ENCODE data around the gene GTPBP4. TPM values are rescaled to one million over a fixed set of nuclear protein-coding genes. Genes with fewer than 3 reads are reported as not detected.
A peak's percentile ranks its signal among the peaks of the same experiment; 100 is the strongest.
"Not testable (repeated sequence)": the region's sequence is repeated elsewhere in the genome, so short reads cannot be mapped to it uniquely, and the experiment has no call there.

Gene GTPBP4
- total RNA-seq, 1 donor from 2014 or later, result 14.1 TPM

DNA sequence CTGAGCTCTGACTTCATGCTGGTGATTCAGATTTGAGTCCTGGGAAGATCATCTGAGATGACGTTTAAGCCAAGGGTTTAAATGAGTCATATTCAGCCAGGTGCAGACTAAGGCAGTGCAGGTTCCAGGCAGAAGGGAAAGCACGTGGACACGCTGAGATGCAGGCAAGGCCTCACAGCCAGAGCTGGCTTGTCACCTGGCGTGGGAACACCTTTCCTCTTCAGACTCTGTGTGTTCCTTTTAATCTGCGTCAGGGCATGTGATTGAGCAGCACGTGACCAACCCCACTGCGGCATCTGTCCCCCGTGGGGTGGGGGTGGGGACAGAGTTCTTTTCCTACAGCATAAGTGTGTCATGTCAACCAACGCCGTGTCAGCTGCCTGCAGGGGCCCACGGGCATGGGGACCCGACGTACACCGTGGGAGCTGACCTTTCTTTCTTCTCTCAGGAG, 48.1 kb downstream of the GTPBP4 start:
- no peaks in the 10 kb centered on the region for H3K9me3 ChIP-seq (ENCODE audit: control insufficient read depth in 3 of 3, low read length in 3 of 3)
- H3K9ac ChIP-seq (ENCODE audit: low read depth in 1 of 3, low read length in 3 of 3), result peak overlapping the region in 1 of 3 donors; percentile 17
- no peak overlapping the region for H3K4me3 ChIP-seq (ENCODE audit: low read length in 3 of 3)
- H3K36me3 ChIP-seq (ENCODE audit: control insufficient read depth in 3 of 3, insufficient read depth in 3 of 3, low read length in 3 of 3), result peaks cover 2 to 20% (median 7%) of the 10 kb centered on the region in 3 donors
- H3K4me1 ChIP-seq (ENCODE audit: control insufficient read depth in 3 of 3, insufficient read depth in 3 of 3, low read length in 3 of 3), result peaks cover 29 to 42% (median 42%) of the 10 kb centered on the region in 3 donors
- H3K27ac ChIP-seq (ENCODE audit: low read depth, low read length), result peak overlapping the region; percentile 92
- no peaks in the 10 kb centered on the region for H3K27me3 ChIP-seq (ENCODE audit: control insufficient read depth in 3 of 3, insufficient read depth in 3 of 3, low read length in 3 of 3)

DNA sequence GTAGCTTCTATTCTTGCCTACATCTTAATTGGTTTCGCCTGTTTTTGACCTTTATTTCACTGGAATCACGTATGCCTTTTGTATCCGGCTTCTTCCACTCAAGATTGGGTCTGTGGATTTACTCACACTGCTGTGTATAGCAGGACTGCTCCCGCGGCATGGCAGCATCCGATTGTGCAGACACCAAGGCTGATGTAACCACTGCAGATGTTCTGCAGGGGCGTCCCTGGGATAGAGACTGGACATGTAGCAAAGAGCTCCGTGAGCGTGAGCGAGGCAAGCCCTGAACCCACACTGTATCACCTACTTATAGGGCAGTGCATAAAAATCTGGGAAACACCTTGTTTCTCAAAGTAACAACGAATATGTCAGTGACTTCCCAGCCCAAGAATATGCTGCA, 48.9 kb downstream of the GTPBP4 start:
- Histone ChIP-seq H3K9me3 (ENCODE audit: control insufficient read depth in 3 of 3, low read length in 3 of 3) (no peaks in the 10 kb centered on the region), H3K4me3 (ENCODE audit: low read length in 3 of 3) (no peak overlapping the region), H3K9ac (ENCODE audit: low read depth in 1 of 3, low read length in 3 of 3) (no peak overlapping the region), H3K27ac (ENCODE audit: low read depth, low read length) (no peak overlapping the region), H3K27me3 (ENCODE audit: control insufficient read depth in 3 of 3, insufficient read depth in 3 of 3, low read length in 3 of 3) (no peaks in the 10 kb centered on the region), H3K36me3 (ENCODE audit: control insufficient read depth in 3 of 3, insufficient read depth in 3 of 3, low read length in 3 of 3) (peaks cover 2 to 20% (median 7%) of the 10 kb centered on the region in 3 donors), H3K4me1 (ENCODE audit: control insufficient read depth in 3 of 3, insufficient read depth in 3 of 3, low read length in 3 of 3) (peaks cover 29 to 42% (median 42%) of the 10 kb centered on the region in 3 donors)

DNA sequence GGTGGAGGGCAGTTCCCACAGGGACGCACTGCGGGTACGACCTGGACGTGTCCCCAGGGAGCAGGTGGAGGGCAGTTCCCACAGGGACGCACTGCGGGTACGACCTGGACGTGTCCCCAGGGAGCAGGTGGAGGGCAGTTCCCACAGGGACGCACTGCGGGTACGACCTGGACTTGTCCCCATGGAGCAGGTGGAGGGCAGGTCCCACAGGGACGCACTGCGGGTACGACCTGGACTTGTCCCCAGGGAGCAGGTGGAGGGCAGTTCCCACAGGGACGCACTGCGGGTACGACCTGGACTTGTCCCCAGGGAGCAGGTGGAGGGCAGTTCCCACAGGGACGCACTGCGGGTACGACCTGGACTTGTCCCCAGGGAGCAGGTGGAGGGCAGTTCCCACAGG, 50.5 kb downstream of the GTPBP4 start:
- peaks cover 35 to 45% (median 43%) of the 10 kb centered on the region in 3 donors for H3K4me1 ChIP-seq (ENCODE audit: control insufficient read depth in 3 of 3, insufficient read depth in 3 of 3, low read length in 3 of 3)
- H3K27me3 ChIP-seq (ENCODE audit: control insufficient read depth in 3 of 3, insufficient read depth in 3 of 3, low read length in 3 of 3); H3K9ac ChIP-seq (ENCODE audit: low read depth in 1 of 3, low read length in 3 of 3); H3K9me3 ChIP-seq (ENCODE audit: control insufficient read depth in 3 of 3, low read length in 3 of 3); H3K27ac ChIP-seq (ENCODE audit: low read depth, low read length); H3K4me3 ChIP-seq (ENCODE audit: low read length in 3 of 3): not testable (repeated sequence)
- peaks cover 7 to 29% (median 12%) of the 10 kb centered on the region in 3 donors for H3K36me3 ChIP-seq (ENCODE audit: control insufficient read depth in 3 of 3, insufficient read depth in 3 of 3, low read length in 3 of 3)

DNA sequence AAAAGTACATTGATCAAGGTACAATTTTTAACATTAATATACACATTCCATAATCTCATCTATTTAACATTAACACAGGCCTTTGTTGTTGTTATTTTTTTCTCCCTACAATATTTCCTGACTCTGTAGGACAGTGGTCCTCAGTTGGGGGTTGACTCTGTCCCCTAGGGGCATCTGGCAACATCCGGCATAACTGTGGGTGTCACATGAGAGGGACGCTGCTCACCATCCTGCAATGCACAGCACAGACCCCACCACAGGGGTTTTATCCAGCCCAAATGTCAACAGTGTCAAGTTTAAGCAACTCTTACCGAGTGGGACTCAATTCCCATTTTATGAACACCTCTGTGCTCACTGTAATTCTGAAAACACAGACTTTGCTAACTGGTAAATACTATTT, 51.9 kb downstream of the GTPBP4 start:
- H3K27ac ChIP-seq (ENCODE audit: low read depth, low read length), result no peak overlapping the region
- H3K9me3 ChIP-seq (ENCODE audit: control insufficient read depth in 3 of 3, low read length in 3 of 3), result no peaks in the 10 kb centered on the region
- H3K27me3 ChIP-seq (ENCODE audit: control insufficient read depth in 3 of 3, insufficient read depth in 3 of 3, low read length in 3 of 3), result no peaks in the 10 kb centered on the region
- peaks cover 7 to 29% (median 12%) of the 10 kb centered on the region in 3 donors for H3K36me3 ChIP-seq (ENCODE audit: control insufficient read depth in 3 of 3, insufficient read depth in 3 of 3, low read length in 3 of 3)
- H3K9ac ChIP-seq (ENCODE audit: low read depth in 1 of 3, low read length in 3 of 3), result no peak overlapping the region
- peaks cover 32 to 48% (median 46%) of the 10 kb centered on the region in 3 donors for H3K4me1 ChIP-seq (ENCODE audit: control insufficient read depth in 3 of 3, insufficient read depth in 3 of 3, low read length in 3 of 3)
- no peak overlapping the region for H3K4me3 ChIP-seq (ENCODE audit: low read length in 3 of 3)

DNA sequence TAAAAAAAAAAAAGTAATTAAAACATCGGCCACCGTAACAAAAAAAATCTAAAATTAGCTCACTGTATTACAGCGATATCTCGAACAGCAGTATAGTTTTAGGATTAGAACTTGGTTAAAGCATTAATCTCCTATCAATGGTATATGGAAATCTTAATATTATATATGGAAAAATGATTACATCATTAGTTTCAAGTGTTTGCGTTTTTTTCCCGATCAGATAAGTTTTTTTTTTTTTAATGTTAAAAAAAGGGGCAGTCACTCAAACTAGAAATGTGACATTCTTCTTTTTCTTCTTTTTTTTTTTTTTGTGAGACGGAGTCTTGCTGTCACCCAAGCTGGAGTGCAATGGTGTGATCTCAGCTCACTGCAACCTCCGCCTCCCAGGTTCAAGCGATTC, 53.3 kb downstream of the GTPBP4 start:
- Histone ChIP-seq H3K36me3 (ENCODE audit: control insufficient read depth in 3 of 3, insufficient read depth in 3 of 3, low read length in 3 of 3) (peaks cover 7 to 29% (median 12%) of the 10 kb centered on the region in 3 donors), H3K4me1 (ENCODE audit: control insufficient read depth in 3 of 3, insufficient read depth in 3 of 3, low read length in 3 of 3) (peaks cover 20 to 45% (median 36%) of the 10 kb centered on the region in 3 donors), H3K27ac (ENCODE audit: low read depth, low read length) (no peak overlapping the region), H3K9me3 (ENCODE audit: control insufficient read depth in 3 of 3, low read length in 3 of 3) (no peaks in the 10 kb centered on the region), H3K9ac (ENCODE audit: low read depth in 1 of 3, low read length in 3 of 3) (no peak overlapping the region), H3K4me3 (ENCODE audit: low read length in 3 of 3) (no peak overlapping the region), H3K27me3 (ENCODE audit: control insufficient read depth in 3 of 3, insufficient read depth in 3 of 3, low read length in 3 of 3) (no peaks in the 10 kb centered on the region)

DNA sequence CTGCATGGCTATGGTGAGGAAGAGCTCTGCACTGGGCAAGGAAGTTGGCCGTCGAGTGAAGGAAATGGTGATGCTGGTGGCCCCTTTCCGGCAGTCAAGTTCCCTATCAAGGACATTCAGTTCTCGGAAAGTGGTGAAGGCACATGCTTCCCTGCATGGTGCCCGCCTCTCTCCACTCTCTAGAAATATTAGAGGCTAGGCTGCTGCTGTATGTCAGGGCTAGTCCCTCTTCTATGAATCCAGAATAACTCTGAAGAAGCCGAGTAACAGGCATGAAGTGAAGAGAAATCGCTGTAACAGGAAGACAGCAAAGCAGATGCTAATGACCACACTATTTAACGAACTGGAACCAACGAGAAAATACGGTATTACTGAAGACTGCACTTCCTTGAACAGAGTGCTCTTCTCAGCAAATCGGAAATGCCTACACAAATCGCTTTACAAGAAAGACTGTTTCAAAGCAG, 55.3 kb downstream of the GTPBP4 start:
- Histone ChIP-seq H3K9ac (ENCODE audit: low read depth in 1 of 3, low read length in 3 of 3) (peak overlapping the region in 2 of 3 donors; percentile 63 to 64), H3K27me3 (ENCODE audit: control insufficient read depth in 3 of 3, insufficient read depth in 3 of 3, low read length in 3 of 3) (no peaks in the 10 kb centered on the region), H3K36me3 (ENCODE audit: control insufficient read depth in 3 of 3, insufficient read depth in 3 of 3, low read length in 3 of 3) (peaks cover 12 to 19% (median 14%) of the 10 kb centered on the region in 3 donors), H3K4me1 (ENCODE audit: control insufficient read depth in 3 of 3, insufficient read depth in 3 of 3, low read length in 3 of 3) (peaks cover 27 to 46% (median 33%) of the 10 kb centered on the region in 3 donors), H3K27ac (ENCODE audit: low read depth, low read length) (peak overlapping the region; percentile 62), H3K9me3 (ENCODE audit: control insufficient read depth in 3 of 3, low read length in 3 of 3) (no peaks in the 10 kb centered on the region), H3K4me3 (ENCODE audit: low read length in 3 of 3) (peak overlapping the region in 2 of 3 donors; percentile 0 to 1)

DNA sequence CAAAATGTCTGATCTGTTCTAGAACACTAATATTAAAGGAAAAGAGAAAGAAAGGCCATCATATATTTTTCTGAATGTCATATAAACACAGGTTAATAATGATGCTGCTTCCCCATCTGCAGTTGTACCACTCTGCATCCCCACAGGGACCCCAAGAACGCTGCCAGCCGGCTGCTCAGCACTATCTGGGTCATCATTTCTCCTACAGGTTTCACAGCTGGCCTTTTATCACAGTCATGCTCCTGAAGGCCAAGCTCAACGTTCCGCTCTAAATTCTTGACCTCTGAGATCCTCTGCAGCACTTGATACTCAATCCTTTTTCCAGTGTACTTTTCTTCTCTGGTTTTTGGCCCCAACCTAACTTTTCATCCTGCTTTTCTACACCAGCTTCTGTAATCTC, 55.9 kb downstream of the GTPBP4 start:
- H3K9ac ChIP-seq (ENCODE audit: low read depth in 1 of 3, low read length in 3 of 3), result peak overlapping the region in 1 of 3 donors; percentile 1
- H3K4me3 ChIP-seq (ENCODE audit: low read length in 3 of 3), result peak overlapping the region in 1 of 3 donors; percentile 1
- peaks cover 12 to 19% (median 14%) of the 10 kb centered on the region in 3 donors for H3K36me3 ChIP-seq (ENCODE audit: control insufficient read depth in 3 of 3, insufficient read depth in 3 of 3, low read length in 3 of 3)

DNA sequence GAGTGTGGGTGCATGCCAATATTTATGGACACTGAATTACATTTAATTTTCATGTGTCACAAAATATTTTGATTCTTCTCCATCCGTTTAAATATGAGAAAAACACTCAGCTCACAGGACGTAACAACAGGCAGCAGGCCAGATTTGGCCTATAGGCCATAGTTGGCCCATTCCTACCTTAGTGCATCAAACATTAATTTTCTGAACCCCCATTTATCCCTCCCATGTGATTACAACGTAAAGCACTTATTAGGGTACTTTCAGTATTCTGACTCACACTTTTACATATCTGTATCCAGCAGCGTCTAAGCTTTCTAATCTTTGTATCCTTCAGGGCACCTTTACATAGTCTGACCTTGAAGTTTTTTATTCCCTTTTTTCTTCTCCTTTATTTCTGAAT, 56.7 kb downstream of the GTPBP4 start:
- H3K4me1 ChIP-seq (ENCODE audit: control insufficient read depth in 3 of 3, insufficient read depth in 3 of 3, low read length in 3 of 3), result peaks cover 27 to 43% (median 28%) of the 10 kb centered on the region in 3 donors
- H3K27me3 ChIP-seq (ENCODE audit: control insufficient read depth in 3 of 3, insufficient read depth in 3 of 3, low read length in 3 of 3), result no peaks in the 10 kb centered on the region
- peak overlapping the region in 1 of 3 donors; percentile 35 for H3K9ac ChIP-seq (ENCODE audit: low read depth in 1 of 3, low read length in 3 of 3)
- peak overlapping the region in 1 of 3 donors; percentile 22 for H3K4me3 ChIP-seq (ENCODE audit: low read length in 3 of 3)
- peaks cover 12 to 18% (median 14%) of the 10 kb centered on the region in 3 donors for H3K36me3 ChIP-seq (ENCODE audit: control insufficient read depth in 3 of 3, insufficient read depth in 3 of 3, low read length in 3 of 3)
- no peaks in the 10 kb centered on the region for H3K9me3 ChIP-seq (ENCODE audit: control insufficient read depth in 3 of 3, low read length in 3 of 3)
- H3K27ac ChIP-seq (ENCODE audit: low read depth, low read length), result peak overlapping the region; percentile 62

More for the DNA sequence above, 55.9 kb downstream of the GTPBP4 start:
- H3K27me3 ChIP-seq (ENCODE audit: control insufficient read depth in 3 of 3, insufficient read depth in 3 of 3, low read length in 3 of 3), result no peaks in the 10 kb centered on the region
- peaks cover 27 to 43% (median 32%) of the 10 kb centered on the region in 3 donors for H3K4me1 ChIP-seq (ENCODE audit: control insufficient read depth in 3 of 3, insufficient read depth in 3 of 3, low read length in 3 of 3)
- H3K9me3 ChIP-seq (ENCODE audit: control insufficient read depth in 3 of 3, low read length in 3 of 3), result no peaks in the 10 kb centered on the region
- peak overlapping the region; percentile 62 for H3K27ac ChIP-seq (ENCODE audit: low read depth, low read length)

DNA sequence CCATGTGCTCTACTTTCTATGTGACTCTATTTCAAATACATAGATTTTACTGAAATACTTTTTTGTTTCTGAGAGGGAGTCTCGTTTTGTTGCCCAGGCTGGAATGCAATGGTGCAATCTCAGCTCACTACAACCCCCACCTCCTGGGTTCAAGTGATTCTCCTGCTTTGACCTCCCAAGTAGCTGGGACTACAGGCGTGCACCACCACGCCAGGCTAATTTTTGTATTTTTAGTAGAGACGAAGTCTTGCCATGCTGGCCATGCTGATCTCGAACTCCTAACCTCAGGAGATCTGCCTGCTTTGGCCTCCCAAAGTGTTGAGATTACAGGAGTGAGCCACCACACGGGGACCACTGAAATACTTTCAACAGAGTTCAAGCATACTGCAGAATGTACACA, 57.2 kb downstream of the GTPBP4 start:
- Histone ChIP-seq H3K4me1 (ENCODE audit: control insufficient read depth in 3 of 3, insufficient read depth in 3 of 3, low read length in 3 of 3) (peaks cover 31 to 46% (median 32%) of the 10 kb centered on the region in 3 donors), H3K4me3 (ENCODE audit: low read length in 3 of 3) (peak overlapping the region in 2 of 3 donors; percentile 30 to 55), H3K9me3 (ENCODE audit: control insufficient read depth in 3 of 3, low read length in 3 of 3) (no peaks in the 10 kb centered on the region), H3K36me3 (ENCODE audit: control insufficient read depth in 3 of 3, insufficient read depth in 3 of 3, low read length in 3 of 3) (peaks cover 9 to 14% (median 10%) of the 10 kb centered on the region in 3 donors), H3K27me3 (ENCODE audit: control insufficient read depth in 3 of 3, insufficient read depth in 3 of 3, low read length in 3 of 3) (no peaks in the 10 kb centered on the region), H3K9ac (ENCODE audit: low read depth in 1 of 3, low read length in 3 of 3) (peak overlapping the region in 1 of 3 donors; percentile 35), H3K27ac (ENCODE audit: low read depth, low read length) (peak overlapping the region; percentile 62)

DNA sequence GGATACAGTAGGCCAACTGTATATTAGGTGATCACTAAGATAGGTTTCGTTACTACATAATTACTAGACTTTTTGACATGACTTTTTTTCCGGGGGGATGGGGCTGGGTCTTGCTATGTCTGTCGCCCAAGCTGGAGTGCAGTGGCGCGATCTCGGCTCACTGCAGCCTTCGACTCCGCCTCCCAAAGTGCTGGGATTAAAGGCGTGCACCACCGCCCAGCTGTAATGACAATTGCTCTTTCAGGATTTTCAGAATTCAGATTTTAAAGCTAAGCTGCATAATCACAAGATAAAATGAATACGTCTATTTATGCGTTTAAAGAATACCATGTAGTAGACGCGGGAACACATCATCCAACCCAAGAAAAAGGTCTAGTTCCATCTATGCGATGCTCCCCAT, 59.7 kb downstream of the GTPBP4 start:
- peaks cover 9 to 21% (median 17%) of the 10 kb centered on the region in 3 donors for H3K36me3 ChIP-seq (ENCODE audit: control insufficient read depth in 3 of 3, insufficient read depth in 3 of 3, low read length in 3 of 3)
- peak overlapping the region; percentile 91 to 99 (median 99) for H3K4me3 ChIP-seq (ENCODE audit: low read length in 3 of 3)
- peaks cover 39 to 49% (median 42%) of the 10 kb centered on the region in 3 donors for H3K4me1 ChIP-seq (ENCODE audit: control insufficient read depth in 3 of 3, insufficient read depth in 3 of 3, low read length in 3 of 3)
- peak overlapping the region; percentile 83 to 91 (median 91) for H3K9ac ChIP-seq (ENCODE audit: low read depth in 1 of 3, low read length in 3 of 3)
- no peaks in the 10 kb centered on the region for H3K27me3 ChIP-seq (ENCODE audit: control insufficient read depth in 3 of 3, insufficient read depth in 3 of 3, low read length in 3 of 3)
- peak overlapping the region; percentile 99 for H3K27ac ChIP-seq (ENCODE audit: low read depth, low read length)
- no peaks in the 10 kb centered on the region for H3K9me3 ChIP-seq (ENCODE audit: control insufficient read depth in 3 of 3, low read length in 3 of 3)

Measured in skeletal muscle tissue (tissue), 4 donors.